HEK293T (cell line): ENCODE data around the gene CYB5R2.

ENCODE experiments used
- CTCF ChIA-PET: fragments of 350-600 bp; formaldehyde crosslinking; extraction: SDS; loops from one replicate; lab custom pipeline; 2021; ENCODE audit warnings: antibody characterized with exemption, inconsistent platforms; lab: Yijun Ruan, JAX
- POLR2A ChIA-PET: fragments of 350-600 bp; formaldehyde crosslinking; extraction: SDS; loops from one replicate; lab custom pipeline; 2020; ENCODE audit warnings: antibody characterized with exemption, inconsistent platforms; lab: Yijun Ruan, JAX
- DNase-seq: peaks from one replicate; pipeline ENCODE4 v3.0.0; 2012; ENCODE audit warnings: mixed read lengths; ENCODE audit errors: extremely low spot score
- ARNT ChIP-seq: fragments of 450-650 bp; IDR thresholded peaks from 2 replicates; pipeline ENCODE4 v1.6.1; 2017; ENCODE audit warnings: mild to moderate bottlenecking
- BHLHE40 ChIP-seq: fragments of 450-650 bp; IDR thresholded peaks from 2 replicates; pipeline ENCODE4 v1.6.1; 2016; ENCODE audit warnings: mild to moderate bottlenecking, moderate library complexity, borderline replicate concordance
- CTBP1 ChIP-seq: fragments of 450-650 bp; IDR thresholded peaks from 2 replicates; pipeline ENCODE4 v1.6.1; 2016; ENCODE audit warnings: borderline replicate concordance
- ELF4 ChIP-seq: fragments of 450-650 bp; IDR thresholded peaks from 2 replicates; pipeline ENCODE4 v1.6.1; 2017; ENCODE audit warnings: antibody characterized with exemption
- FOXA1 ChIP-seq: fragments of 450-650 bp; IDR thresholded peaks from 2 replicates; pipeline ENCODE4 v1.6.1; 2016; ENCODE audit warnings: mild to moderate bottlenecking
- FOXK2 ChIP-seq: fragments of 450-650 bp; IDR thresholded peaks from 2 replicates; pipeline ENCODE4 v1.6.1; 2016; ENCODE audit warnings: mild to moderate bottlenecking
- FOXM1 ChIP-seq: fragments of 450-650 bp; IDR thresholded peaks from 2 replicates; pipeline ENCODE4 v1.6.1; 2017; ENCODE audit warnings: mild to moderate bottlenecking, borderline replicate concordance
- HDGF ChIP-seq: fragments of 450-650 bp; IDR thresholded peaks from 2 replicates; pipeline ENCODE4 v1.6.1; 2017; ENCODE audit warnings: antibody characterized with exemption, borderline replicate concordance
- L3MBTL2 ChIP-seq: fragments of 450-650 bp; conservative IDR thresholded peaks from 2 replicates; pipeline ENCODE4 v1.6.1; 2016; ENCODE audit warnings: mild to moderate bottlenecking
- LEF1 ChIP-seq: fragments of 450-650 bp; IDR thresholded peaks from 2 replicates; pipeline ENCODE4 v1.6.1; 2017; ENCODE audit warnings: mild to moderate bottlenecking, borderline replicate concordance
- NFRKB ChIP-seq: fragments of 450-650 bp; IDR thresholded peaks from 2 replicates; pipeline ENCODE4 v1.6.1; 2016; ENCODE audit warnings: mild to moderate bottlenecking, moderate library complexity
- PKNOX1 ChIP-seq: fragments of 450-650 bp; IDR thresholded peaks from 2 replicates; pipeline ENCODE4 v1.6.1; 2016
- SP1 ChIP-seq: fragments of 450-650 bp; IDR thresholded peaks from 2 replicates; pipeline ENCODE4 v1.6.1; 2017
- SUZ12 ChIP-seq: fragments of 450-650 bp; IDR thresholded peaks from 2 replicates; pipeline ENCODE4 v1.6.1; 2016; ENCODE audit warnings: mild to moderate bottlenecking
- TARDBP ChIP-seq: fragments of 450-650 bp; IDR thresholded peaks from 2 replicates; pipeline ENCODE4 v1.6.1; 2016
- ZNF384 ChIP-seq: fragments of 450-650 bp; IDR thresholded peaks from 2 replicates; pipeline ENCODE4 v1.6.1; 2016

CYB5R2 gene

GRCh38 chr11:7635708-7636107 is 37.6 kb downstream of the CYB5R2 start:
- CTCF ChIA-PET, result no interaction called here
- TF ChIP-seq SUZ12 (no peak), BHLHE40 (no peak), ZNF384 (no peak)
- no peak for DNase-seq
- POLR2A ChIA-PET, result no interaction called here

- CTCF ChIA-PET, result interaction anchor here (0.6 kb wide), 1 partner anchor 538 kb away, joined by 3 read pairs; no protein-coding TSS in a partner anchor
- no peak for TF ChIP-seq SUZ12
- no peak for TF ChIP-seq HDGF
- no peak for TF ChIP-seq CTBP1
- TF ChIP-seq ARNT, result no peak
- no peak for TF ChIP-seq SP1
- no peak for TF ChIP-seq PKNOX1
- TF ChIP-seq ZNF384, result no peak
- TF ChIP-seq BHLHE40, result no peak
- TF ChIP-seq LEF1, result no peak
- no peak for TF ChIP-seq TARDBP
- no peak for TF ChIP-seq FOXK2
- no peak for TF ChIP-seq NFRKB
- no peak for TF ChIP-seq ELF4
- no peak for TF ChIP-seq L3MBTL2
- TF ChIP-seq FOXA1, result no peak
- no peak for TF ChIP-seq FOXM1
- DNase-seq, result no peak
- POLR2A ChIA-PET, result no interaction called here
These were observed 38.2 kb downstream of the CYB5R2 start for GRCh38 chr11:7635137-7635536.

- TF ChIP-seq FOXK2, result no peak
- no peak for TF ChIP-seq BHLHE40
- no peak for TF ChIP-seq HDGF
- no peak for TF ChIP-seq ZNF384
- no peak for TF ChIP-seq ELF4
- no peak for TF ChIP-seq SUZ12
- no peak for TF ChIP-seq FOXA1
- TF ChIP-seq FOXM1, result no peak
- no peak for TF ChIP-seq NFRKB
- no peak for TF ChIP-seq LEF1
- no peak for TF ChIP-seq TARDBP
- no peak for TF ChIP-seq PKNOX1
- no peak for TF ChIP-seq L3MBTL2
- no peak for TF ChIP-seq SP1
- TF ChIP-seq ARNT, result no peak
- TF ChIP-seq CTBP1, result no peak
- CTCF ChIA-PET, result no interaction called here
- POLR2A ChIA-PET, result no interaction called here
- no peak for DNase-seq
These were observed 41.1 kb downstream of the CYB5R2 start for GRCh38 chr11:7632211-7632610.

GRCh38 chr11:7630002-7630401 is 43.3 kb downstream of the CYB5R2 start:
- no peak for DNase-seq
- TF ChIP-seq ARNT (no peak), ZNF384 (no peak), FOXK2 (no peak), SP1 (no peak), NFRKB (no peak), ELF4 (no peak), FOXM1 (no peak), TARDBP (no peak), SUZ12 (no peak), L3MBTL2 (no peak), CTBP1 (no peak)
- POLR2A ChIA-PET, result no interaction called here
- CTCF ChIA-PET, result no interaction called here

GRCh38 chr11:7628660-7629059 is 44.6 kb downstream of the CYB5R2 start:
- ChIA-PET CTCF (no interaction called here), POLR2A (no interaction called here)
- DNase-seq, result no peak
- TF ChIP-seq FOXM1, result no peak
- TF ChIP-seq ZNF384, result no peak
- TF ChIP-seq LEF1, result no peak
- TF ChIP-seq SP1, result no peak
- TF ChIP-seq FOXA1, result no peak
- TF ChIP-seq TARDBP, result no peak
- TF ChIP-seq CTBP1, result no peak

GRCh38 chr11:7622721-7623120 is 50.6 kb downstream of the CYB5R2 start:
- TF ChIP-seq ELF4 (no peak), PKNOX1 (no peak), HDGF (no peak), TARDBP (no peak), SUZ12 (no peak), FOXK2 (no peak), SP1 (no peak), ARNT (no peak), BHLHE40 (no peak), CTBP1 (no peak), FOXA1 (no peak), NFRKB (no peak)
- DNase-seq, result no peak
- POLR2A ChIA-PET, result interaction anchor here (1.2 kb wide), 1 partner anchor 109 kb away, joined by 3 read pairs; the partner anchor contains the start of gene PPFIBP2

More at GRCh38 chr11:7622721-7623120, 50.6 kb downstream of the CYB5R2 start:
- CTCF ChIA-PET, result no interaction called here
